Muscle of leg (tissue), 11 donors: ENCODE measurements around the gene MYO1E. TPM values are rescaled to one million over a fixed set of nuclear protein-coding genes. Genes with fewer than 3 reads are reported as not detected.

Experiments
- DNase-seq: peaks from one replicate; pipeline ENCODE4 v3.0.0; 2013
- H3K27ac ChIP-seq: one replicate; pipeline ENCODE4 v1.5.1; 2013; ENCODE audit warnings: mild to moderate bottlenecking, low read length, control low read depth
- H3K27me3 ChIP-seq: one replicate; pipeline ENCODE4 v1.6.1; 2013; ENCODE audit warnings: low read length; ENCODE audit not compliant: control insufficient read depth, insufficient read depth
- H3K36me3 ChIP-seq: one replicate; pipeline ENCODE4 v1.6.1; 2013; ENCODE audit warnings: low read length; ENCODE audit not compliant: control insufficient read depth, insufficient read depth
- H3K4me1 ChIP-seq: one replicate; pipeline ENCODE4 v1.6.1; 2013; ENCODE audit warnings: low read length; ENCODE audit not compliant: control insufficient read depth, insufficient read depth
- H3K4me3 ChIP-seq: one replicate; pipeline ENCODE4 v1.5.1; 2013; ENCODE audit warnings: low read length, control low read depth
- H3K9me3 ChIP-seq: replicated peaks from 2 replicates; pipeline ENCODE4 v1.6.1; 2013; ENCODE audit warnings: low read depth, low read length; ENCODE audit not compliant: control insufficient read depth
- WGBS: methylation state at CpG from one replicate; pipeline ENCODE4 v1.1.5; 2013; ENCODE audit warnings: missing lambda C conversion rate; ENCODE audit not compliant: insufficient coverage; 5-methylcytosine and 5-hydroxymethylcytosine counted together
- polyA plus RNA-seq, 8 donors: library from polyadenylated mRNA; unstranded; fragments of 120-200 nt; gene quantifications; one replicate each; pipeline versions ENCODE4 v1.2.1 to v1.2.3, GENCODE V29; 2013; ENCODE audit warnings: inconsistent platforms in 1 of 8, low replicate concordance in 1 of 8; ENCODE audit not compliant: insufficient read length in 8 of 8, insufficient read depth in 1 of 8
- total RNA-seq: library from RNA; stranded (reverse); fragments of 120-200 nt; gene quantifications from one replicate; pipeline ENCODE4 v1.2.4, GENCODE V29; 2013

The MYO1E gene
- total and polyA plus RNA-seq, 9 donors, result 30.2 to 44.0 (median 36.1) TPM

GRCh38 chr15:59298225-59298853 is 74.3 kb downstream of the MYO1E start:
- Histone ChIP-seq H3K27ac (no peak overlapping the region), H3K27me3 (no peaks in the 10 kb centered on the region), H3K4me1 (peaks cover 23% of the 10 kb centered on the region), H3K4me3 (no peak overlapping the region), H3K9me3 (no peaks in the 10 kb centered on the region), H3K36me3 (no peaks in the 10 kb centered on the region)
- no peak for DNase-seq
- 81% methylated on average over 4 of the region's 8 CpGs for WGBS

DNA sequence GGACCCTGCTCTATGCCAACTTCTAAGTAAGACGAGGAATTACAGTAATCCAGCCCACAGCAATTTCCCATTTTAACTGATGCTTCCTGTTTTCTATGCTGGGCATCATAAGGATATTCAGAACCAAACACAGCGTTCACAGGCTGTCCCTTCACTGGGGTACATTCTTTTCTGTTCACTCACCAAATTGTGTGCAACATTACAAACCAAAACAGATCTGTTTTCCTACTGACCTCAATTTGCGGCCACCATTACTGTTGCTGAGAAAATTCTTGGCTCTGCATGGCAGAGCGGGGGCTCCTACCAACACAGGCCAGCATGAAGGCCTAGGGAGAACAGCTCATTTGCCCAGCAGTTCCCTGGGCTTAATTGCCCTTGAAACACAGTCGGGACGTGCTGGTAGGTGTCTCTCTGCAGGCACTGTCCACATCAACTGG is 76.5 kb downstream of the MYO1E start:
- no peaks in the 10 kb centered on the region for H3K36me3 ChIP-seq
- H3K4me3 ChIP-seq, result no peak overlapping the region
- no peaks in the 10 kb centered on the region for H3K9me3 ChIP-seq
- WGBS, result 58% methylated on average over 4 of the region's 6 CpGs
- H3K27ac ChIP-seq, result peak overlapping the region; percentile 79
- peaks cover 23% of the 10 kb centered on the region for H3K4me1 ChIP-seq
- peak; percentile 26 for DNase-seq
- H3K27me3 ChIP-seq, result no peaks in the 10 kb centered on the region

DNA sequence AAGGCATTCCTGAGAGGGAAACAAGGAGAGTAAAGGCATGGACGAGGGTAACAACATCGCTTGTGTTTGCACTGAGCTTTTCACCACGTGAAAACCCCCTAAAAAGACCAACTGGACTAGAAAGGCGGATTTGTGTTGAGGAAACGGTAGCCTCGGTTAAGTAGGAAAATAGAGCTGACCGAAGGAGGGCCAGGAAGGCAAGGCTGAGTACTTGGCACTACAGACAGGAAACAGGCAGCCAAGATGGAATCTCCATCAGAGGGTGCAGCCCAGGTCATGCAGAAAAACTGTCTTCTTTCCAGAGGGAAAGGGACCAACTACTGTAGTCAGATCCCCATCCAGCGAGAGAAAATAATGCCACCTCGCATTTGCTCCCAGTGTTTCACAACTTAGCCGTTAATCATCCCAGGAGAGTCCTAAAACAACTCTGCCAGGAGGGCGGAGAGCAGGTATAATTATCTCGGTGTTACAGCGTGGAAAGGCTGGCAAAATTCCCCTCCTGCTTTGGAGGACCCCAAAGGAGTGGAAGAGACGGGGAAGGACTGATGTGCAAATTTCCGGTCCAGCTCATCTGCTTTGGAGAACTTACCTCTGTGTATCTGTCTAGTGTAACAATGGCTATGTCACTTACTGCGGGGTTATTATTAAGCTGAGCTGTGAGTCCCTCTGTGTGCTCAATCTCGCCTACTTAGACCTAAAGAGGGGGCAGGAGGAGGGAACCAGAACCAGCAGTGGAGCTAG is 77.2 kb downstream of the MYO1E start:
- Histone ChIP-seq H3K9me3 (no peaks in the 10 kb centered on the region), H3K27me3 (no peaks in the 10 kb centered on the region), H3K36me3 (no peaks in the 10 kb centered on the region), H3K4me3 (no peak overlapping the region), H3K4me1 (peaks cover 20% of the 10 kb centered on the region), H3K27ac (peak overlapping the region; percentile 79)
- WGBS, result 49% methylated on average over 5 of the region's 17 CpGs
- DNase-seq, result peak; percentile 81

- no peaks in the 10 kb centered on the region for H3K9me3 ChIP-seq
- DNase-seq, result no peak
- peak overlapping the region; percentile 79 for H3K27ac ChIP-seq
- no peaks in the 10 kb centered on the region for H3K27me3 ChIP-seq
- H3K4me3 ChIP-seq, result no peak overlapping the region
- 80% methylated on average over 3 of the region's 3 CpGs for WGBS
- H3K36me3 ChIP-seq, result no peaks in the 10 kb centered on the region
- peaks cover 17% of the 10 kb centered on the region for H3K4me1 ChIP-seq
Observed at GRCh38 chr15:59294574-59295260, 78.0 kb downstream of the MYO1E start.

- Histone ChIP-seq H3K27ac (peak overlapping the region; percentile 81), H3K36me3 (no peaks in the 10 kb centered on the region), H3K4me3 (no peak overlapping the region), H3K27me3 (no peaks in the 10 kb centered on the region), H3K4me1 (peaks cover 17% of the 10 kb centered on the region), H3K9me3 (no peaks in the 10 kb centered on the region)
- peak; percentile 29 for DNase-seq
- WGBS, result 76% methylated on average over 5 of the region's 8 CpGs
Observed at GRCh38 chr15:59292442-59293151, 80.1 kb downstream of the MYO1E start.

- Histone ChIP-seq H3K4me1 (peaks cover 15% of the 10 kb centered on the region), H3K36me3 (no peaks in the 10 kb centered on the region), H3K4me3 (no peak overlapping the region), H3K27ac (no peak overlapping the region), H3K27me3 (no peaks in the 10 kb centered on the region), H3K9me3 (no peaks in the 10 kb centered on the region)
- no peak for DNase-seq
- WGBS, result 64% methylated on average over 1 of the region's 3 CpGs
Observed at GRCh38 chr15:59291213-59291549, 81.5 kb downstream of the MYO1E start.

DNA sequence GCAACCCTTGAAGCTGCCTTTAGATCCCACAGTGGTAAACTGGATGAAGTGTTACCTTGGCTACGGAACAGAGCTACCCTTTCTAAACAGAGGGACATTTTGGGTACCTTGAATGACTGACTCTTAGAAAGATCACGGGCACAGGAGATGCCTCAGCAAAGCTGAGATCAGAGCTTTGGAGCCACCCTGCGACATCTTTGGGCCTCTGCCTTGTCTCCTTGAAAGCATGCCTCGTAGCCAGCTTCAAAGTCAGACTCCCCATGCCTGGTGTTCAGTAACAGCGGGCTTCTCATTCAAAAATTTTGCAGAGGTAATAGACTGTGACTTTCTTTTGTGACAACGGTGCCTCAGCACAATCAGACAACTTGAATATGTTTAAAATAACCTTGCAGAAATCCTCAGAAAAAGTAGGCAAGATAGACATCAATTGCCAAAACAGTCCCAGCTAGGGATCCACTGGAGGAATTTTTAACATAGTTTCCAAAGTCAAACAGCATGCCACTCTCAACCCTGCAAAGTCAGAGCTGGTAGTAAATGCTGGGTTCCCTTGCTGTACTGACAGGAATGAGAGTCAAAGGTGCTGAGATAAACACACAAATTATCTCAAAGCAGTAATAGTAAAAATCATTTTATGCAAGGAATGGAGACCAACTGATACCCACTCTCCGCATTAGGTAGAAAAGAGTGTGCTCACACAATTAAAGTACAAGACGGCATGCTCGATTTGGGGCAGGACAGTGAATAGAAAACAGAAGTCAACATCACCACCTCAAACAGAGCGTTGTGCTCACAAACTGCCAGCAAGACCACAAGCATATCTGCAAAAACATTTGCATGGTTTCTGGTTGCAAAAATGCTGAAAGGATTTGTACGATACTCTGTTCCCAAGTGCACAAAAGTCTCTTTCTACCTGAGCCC is 82.1 kb downstream of the MYO1E start:
- no peak overlapping the region for H3K27ac ChIP-seq
- no peaks in the 10 kb centered on the region for H3K27me3 ChIP-seq
- no peak for DNase-seq
- no peak overlapping the region for H3K4me3 ChIP-seq
- WGBS, result 61% methylated on average over 7 of the region's 11 CpGs
- no peaks in the 10 kb centered on the region for H3K9me3 ChIP-seq
- peaks cover 10% of the 10 kb centered on the region for H3K4me1 ChIP-seq
- no peaks in the 10 kb centered on the region for H3K36me3 ChIP-seq

DNA sequence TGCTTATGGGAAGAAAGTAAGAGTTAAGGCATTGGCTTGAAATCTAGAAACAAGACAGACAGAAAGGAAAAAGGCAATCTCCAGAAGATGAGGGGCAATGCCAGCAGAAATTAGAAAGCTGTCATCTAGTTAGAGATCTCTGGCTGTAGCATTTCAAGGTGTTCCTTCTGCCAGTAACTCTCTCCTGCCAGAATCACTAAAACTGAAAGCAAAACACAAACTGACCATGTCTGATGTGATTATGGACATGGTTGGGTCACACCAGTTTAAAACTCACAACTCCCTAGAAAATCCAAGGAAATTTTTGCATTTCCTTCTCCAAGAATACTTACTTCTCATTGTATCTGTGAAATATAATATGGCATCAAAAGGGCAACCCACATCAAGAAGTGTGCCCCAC is 83.1 kb downstream of the MYO1E start:
- Histone ChIP-seq H3K9me3 (no peaks in the 10 kb centered on the region), H3K36me3 (no peaks in the 10 kb centered on the region), H3K27ac (no peak overlapping the region), H3K4me1 (peaks cover 2% of the 10 kb centered on the region), H3K27me3 (no peaks in the 10 kb centered on the region), H3K4me3 (no peak overlapping the region)
- DNase-seq, result no peak

GRCh38 chr15:59283717-59284391 is 88.8 kb downstream of the MYO1E start:
- no peaks in the 10 kb centered on the region for H3K27me3 ChIP-seq
- DNase-seq, result no peak
- no peaks in the 10 kb centered on the region for H3K36me3 ChIP-seq
- WGBS, result 52% methylated on average over 2 of the region's 7 CpGs
- no peak overlapping the region for H3K4me3 ChIP-seq
- H3K4me1 ChIP-seq, result no peaks in the 10 kb centered on the region
- H3K27ac ChIP-seq, result no peak overlapping the region
- H3K9me3 ChIP-seq, result no peaks in the 10 kb centered on the region
